H9 (cell line): ENCODE measurements around the gene HPRT1. TPM values are rescaled to one million over a fixed set of nuclear protein-coding genes. Genes with fewer than 3 reads are reported as not detected.

Source experiments
- DNase-seq: peaks from one replicate; pipeline ENCODE4 v3.0.0-alpha.2; 2017
- H2AFZ ChIP-seq: one replicate; pipeline ENCODE4 v1.6.1; 2013; ENCODE audit warnings: mild to moderate bottlenecking, low read length, control low read depth, moderate library complexity
- H2AK5ac ChIP-seq: 2 replicates; pipeline ENCODE4 v1.6.1; 2013; ENCODE audit warnings: low read length, control low read depth, mixed read lengths; ENCODE audit not compliant: insufficient read length
- H2BK120ac ChIP-seq: one replicate; pipeline ENCODE4 v1.6.1; 2013; ENCODE audit warnings: low read depth, mild to moderate bottlenecking, low read length, control low read depth, inconsistent platforms; ENCODE audit not compliant: poor library complexity, severe bottlenecking
- H2BK12ac ChIP-seq: 2 replicates; pipeline ENCODE4 v1.6.1; 2013; ENCODE audit warnings: low read length, control low read depth, mixed read lengths, low read depth; ENCODE audit not compliant: insufficient read length
- H2BK15ac ChIP-seq: 2 replicates; pipeline ENCODE4 v1.6.1; 2013; ENCODE audit warnings: low read depth, low read length, control low read depth
- H2BK20ac ChIP-seq: one replicate; pipeline ENCODE4 v1.6.1; 2013; ENCODE audit warnings: low read depth, mild to moderate bottlenecking, low read length, control low read depth, inconsistent platforms; ENCODE audit not compliant: poor library complexity, severe bottlenecking
- H2BK5ac ChIP-seq: 2 replicates; pipeline ENCODE4 v1.6.1; 2013; ENCODE audit warnings: low read length, control low read depth, mixed read lengths; ENCODE audit not compliant: insufficient read length
- H3K14ac ChIP-seq: 2 replicates; pipeline ENCODE4 v1.6.1; 2013; ENCODE audit warnings: low read length, control low read depth; ENCODE audit not compliant: insufficient read depth
- H3K18ac ChIP-seq: 2 replicates; pipeline ENCODE4 v1.6.1; 2013; ENCODE audit warnings: low read depth, mild to moderate bottlenecking, mixed read lengths, low read length, control low read depth; ENCODE audit not compliant: insufficient read length
- H3K23ac ChIP-seq: 2 replicates; pipeline ENCODE4 v1.6.1; 2013; ENCODE audit warnings: low read length, control low read depth, mixed read lengths, low read depth; ENCODE audit not compliant: insufficient read length
- H3K23me2 ChIP-seq: 2 replicates; pipeline ENCODE4 v1.6.1; 2013; ENCODE audit warnings: low read depth, mild to moderate bottlenecking, mixed read lengths, low read length, control low read depth; ENCODE audit not compliant: insufficient read length, poor library complexity, severe bottlenecking
- H3K27ac ChIP-seq: 2 replicates; pipeline ENCODE4 v1.5.1; 2013; ENCODE audit warnings: low read length, control low read depth, mixed read lengths, low read depth; ENCODE audit not compliant: insufficient read length
- H3K27me3 ChIP-seq: 2 replicates; pipeline ENCODE4 v1.6.1; 2013; ENCODE audit warnings: low read length, control low read depth, inconsistent platforms; ENCODE audit not compliant: insufficient read depth
- H3K4ac ChIP-seq: 2 replicates; pipeline ENCODE4 v1.6.1; 2013; ENCODE audit warnings: low read depth, mild to moderate bottlenecking, control low read depth, inconsistent platforms, low read length, moderate library complexity
- H3K4me1 ChIP-seq: 2 replicates; pipeline ENCODE4 v1.6.1; 2013; ENCODE audit warnings: low read length, control low read depth, inconsistent platforms; ENCODE audit not compliant: insufficient read depth
- H3K4me2 ChIP-seq: 2 replicates; pipeline ENCODE4 v1.6.1; 2013; ENCODE audit warnings: low read length, control low read depth, mixed read lengths; ENCODE audit not compliant: insufficient read length, insufficient read depth
- H3K56ac ChIP-seq: 2 replicates; pipeline ENCODE4 v1.6.1; 2013; ENCODE audit warnings: low read depth, mild to moderate bottlenecking, mixed read lengths, low read length, control low read depth; ENCODE audit not compliant: insufficient read length
- H3K79me1 ChIP-seq: 2 replicates; pipeline ENCODE4 v1.6.1; 2013; ENCODE audit warnings: low read depth, mild to moderate bottlenecking, moderate library complexity, low read length, control low read depth, inconsistent platforms; ENCODE audit not compliant: insufficient read depth, poor library complexity, severe bottlenecking
- H3K79me2 ChIP-seq: 2 replicates; pipeline ENCODE4 v1.6.1; 2013; ENCODE audit warnings: low read length, control low read depth, inconsistent platforms; ENCODE audit not compliant: insufficient read depth
- H3K9ac ChIP-seq: 2 replicates; pipeline ENCODE4 v1.6.1; 2013; ENCODE audit warnings: low read length, control low read depth, mixed read lengths; ENCODE audit not compliant: insufficient read length; ENCODE audit errors: extremely low read depth
- H3K9me3 ChIP-seq: one replicate; pipeline ENCODE4 v1.6.1; 2013; ENCODE audit warnings: low read depth, low read length, inconsistent platforms; ENCODE audit not compliant: control insufficient read depth
- H3T11ph ChIP-seq: one replicate; pipeline ENCODE4 v1.6.1; 2013; ENCODE audit warnings: mild to moderate bottlenecking, low read length, control low read depth, inconsistent platforms
- H4K20me1 ChIP-seq: one replicate; pipeline ENCODE4 v1.6.1; 2013; ENCODE audit not compliant: control insufficient read depth, insufficient read length, insufficient read depth
- H4K5ac ChIP-seq: 2 replicates; pipeline ENCODE4 v1.6.1; 2013; ENCODE audit warnings: low read depth, mild to moderate bottlenecking, mixed read lengths, low read length, control low read depth; ENCODE audit not compliant: insufficient read length
- H4K8ac ChIP-seq: replicated peaks from 2 replicates; pipeline ENCODE4 v1.6.1; 2013; ENCODE audit warnings: low read length, control low read depth, mixed read lengths, low read depth; ENCODE audit not compliant: insufficient read length
- H4K91ac ChIP-seq: 2 replicates; pipeline ENCODE4 v1.6.1; 2013; ENCODE audit warnings: low read depth, mild to moderate bottlenecking, moderate library complexity, mixed read lengths, low read length, control low read depth; ENCODE audit not compliant: insufficient read length
- H3K27ac Mint-ChIP-seq, 3 experiments: 2 replicates in 2 of 3; 3 replicates in 1 of 3; pipeline ENCODE4 v1.8.0; 2020 to 2021; ENCODE audit warnings: mixed read lengths in 3 of 3, mild to moderate bottlenecking in 1 of 3, moderate library complexity in 1 of 3
- H3K27me3 Mint-ChIP-seq: 2 replicates; pipeline ENCODE4 v1.8.0; 2021; ENCODE audit warnings: low read depth, mild to moderate bottlenecking, moderate library complexity, mixed read lengths
- H3K36me3 Mint-ChIP-seq, 3 experiments: 2 replicates in 2 of 3; 3 replicates in 1 of 3; pipeline ENCODE4 v1.8.0; 2020 to 2021; ENCODE audit warnings: low read depth in 3 of 3, mixed read lengths in 3 of 3; ENCODE audit not compliant: insufficient read depth in 1 of 3
- H3K4me1 Mint-ChIP-seq, 2 experiments: 2 replicates each; pipeline ENCODE4 v1.8.0; 2020; ENCODE audit warnings: mixed read lengths in 2 of 2
- H3K4me3 Mint-ChIP-seq, 2 experiments: 2 replicates in 1 of 2; 3 replicates in 1 of 2; pipeline ENCODE4 v1.8.0; 2020 to 2021; ENCODE audit warnings: mild to moderate bottlenecking in 2 of 2, mixed read lengths in 2 of 2, moderate library complexity in 1 of 2
- H3K9me3 Mint-ChIP-seq, 2 experiments: 2 replicates in 1 of 2; 3 replicates in 1 of 2; pipeline ENCODE4 v1.8.0; 2020; ENCODE audit warnings: mild to moderate bottlenecking in 2 of 2, mixed read lengths in 2 of 2, moderate library complexity in 1 of 2
- CTCF ChIP-seq: fragments of 200-600 bp; sonication (generic); conservative IDR thresholded peaks from 3 replicates; pipeline ENCODE4 v1.8.0; 2021; ENCODE audit warnings: antibody characterized with exemption, mild to moderate bottlenecking
- WGBS: extraction: QIAGEN DNeasy Blood & Tissue Kit; methylation state at CpG from one replicate; pipeline ENCODE4 v1.1.7; 2013; ENCODE audit warnings: missing lambda C conversion rate, low lambda C conversion rate, mixed read lengths; ENCODE audit not compliant: insufficient read length; ENCODE audit errors: extremely low coverage; 5-methylcytosine and 5-hydroxymethylcytosine counted together
- total RNA-seq: library from RNA; stranded (reverse); gene quantifications from 2 replicates; pipeline ENCODE4 v1.2.1, GENCODE V29; 2021

The HPRT1 gene
- total RNA-seq, 1 experiment from 2014 or later = 39.2 TPM

GRCh38 chrX:134457708-134458107 lies 2.3 kb upstream of the HPRT1 start:
- H3K14ac ChIP-seq = no peak overlapping the region
- no peak overlapping the region for H3K9ac ChIP-seq
- H3K9me3 ChIP-seq = no peaks in the 10 kb centered on the region
- H2BK120ac ChIP-seq = no peak overlapping the region
- no peaks in the 10 kb centered on the region for H3K23me2 ChIP-seq
- no peak overlapping the region for H3K56ac ChIP-seq
- no peak overlapping the region for H2AFZ ChIP-seq
- Mint-ChIP-seq H3K9me3 (peaks cover 0 to 46% of the 10 kb centered on the region in 2 experiments; a peak in 3 of 5 replicates), H3K27me3 (no peaks in the 10 kb centered on the region), H3K36me3 (peaks cover 0 to 3% (median 0%) of the 10 kb centered on the region in 3 experiments; a peak in 2 of 7 replicates), H3K4me1 (0 out of 4 replicates have a peak, but pooled peaks cover 3 to 6% of the 10 kb centered on the region in 2 experiments), H3K4me3 (no peak overlapping the region), H3K27ac (no peak overlapping the region)
- no peak for DNase-seq
- no peak overlapping the region for H4K8ac ChIP-seq
- WGBS = no CpG with 5 or more reads among the region's 5 CpGs
- H4K91ac ChIP-seq = no peak overlapping the region
- no peak overlapping the region for H3T11ph ChIP-seq
- H3K4me1 ChIP-seq = no peaks in the 10 kb centered on the region
- H3K18ac ChIP-seq = no peak overlapping the region
- no peaks in the 10 kb centered on the region for H3K79me1 ChIP-seq
- no peak overlapping the region for H2BK12ac ChIP-seq
- H3K27ac ChIP-seq = no peak overlapping the region
- no peak overlapping the region for H4K5ac ChIP-seq
- H4K20me1 ChIP-seq = no peaks in the 10 kb centered on the region
- H2BK15ac ChIP-seq = no peak overlapping the region
- peaks cover 6% of the 10 kb centered on the region; the same call in 1 of the 2 replicates for H3K79me2 ChIP-seq
- no peak overlapping the region for H3K4me2 ChIP-seq
- TF ChIP-seq CTCF = no peak
- no peak overlapping the region for H3K23ac ChIP-seq
- no peak overlapping the region for H2BK5ac ChIP-seq
- H2BK20ac ChIP-seq = no peak overlapping the region
- H3K27me3 ChIP-seq = no peaks in the 10 kb centered on the region
- H2AK5ac ChIP-seq = no peak overlapping the region
- no peak overlapping the region for H3K4ac ChIP-seq
